ENCODE data around the gene ME2.
"Not testable (repeated sequence)": the region's sequence is repeated elsewhere in the genome, so short reads cannot be mapped to it uniquely, and the experiment has no call there.

The ME2 gene

GRCh38 chr18:50877545-50878265 is 1.2 kb upstream of the ME2 start:
- peak overlapping the region; percentile 74 to 93 for H3K4me3 ChIP-seq (ENCODE audit: low read depth in 1 of 2, low read length in 2 of 2)
- H3K27me3 ChIP-seq (ENCODE audit: control insufficient read depth in 1 of 2, insufficient read depth in 2 of 2, low read length in 2 of 2), result no peaks in the 10 kb centered on the region
- no peaks in the 10 kb centered on the region for H3K36me3 ChIP-seq (ENCODE audit: control insufficient read depth in 1 of 2, insufficient read depth in 2 of 2, low read length in 2 of 2)
- H3K27ac ChIP-seq (ENCODE audit: low read depth, low read length), result peak overlapping the region; percentile 95
- H3K4me1 ChIP-seq (ENCODE audit: control insufficient read depth in 1 of 2, insufficient read depth in 2 of 2, low read length in 2 of 2), result peaks cover 20 to 25% of the 10 kb centered on the region in 2 donors
- H3K9ac ChIP-seq (ENCODE audit: low read depth in 1 of 2, low read length in 2 of 2), result peak overlapping the region; percentile 66 to 87
- no peaks in the 10 kb centered on the region for H3K9me3 ChIP-seq (ENCODE audit: control insufficient read depth in 1 of 2, low read length in 2 of 2)

DNA sequence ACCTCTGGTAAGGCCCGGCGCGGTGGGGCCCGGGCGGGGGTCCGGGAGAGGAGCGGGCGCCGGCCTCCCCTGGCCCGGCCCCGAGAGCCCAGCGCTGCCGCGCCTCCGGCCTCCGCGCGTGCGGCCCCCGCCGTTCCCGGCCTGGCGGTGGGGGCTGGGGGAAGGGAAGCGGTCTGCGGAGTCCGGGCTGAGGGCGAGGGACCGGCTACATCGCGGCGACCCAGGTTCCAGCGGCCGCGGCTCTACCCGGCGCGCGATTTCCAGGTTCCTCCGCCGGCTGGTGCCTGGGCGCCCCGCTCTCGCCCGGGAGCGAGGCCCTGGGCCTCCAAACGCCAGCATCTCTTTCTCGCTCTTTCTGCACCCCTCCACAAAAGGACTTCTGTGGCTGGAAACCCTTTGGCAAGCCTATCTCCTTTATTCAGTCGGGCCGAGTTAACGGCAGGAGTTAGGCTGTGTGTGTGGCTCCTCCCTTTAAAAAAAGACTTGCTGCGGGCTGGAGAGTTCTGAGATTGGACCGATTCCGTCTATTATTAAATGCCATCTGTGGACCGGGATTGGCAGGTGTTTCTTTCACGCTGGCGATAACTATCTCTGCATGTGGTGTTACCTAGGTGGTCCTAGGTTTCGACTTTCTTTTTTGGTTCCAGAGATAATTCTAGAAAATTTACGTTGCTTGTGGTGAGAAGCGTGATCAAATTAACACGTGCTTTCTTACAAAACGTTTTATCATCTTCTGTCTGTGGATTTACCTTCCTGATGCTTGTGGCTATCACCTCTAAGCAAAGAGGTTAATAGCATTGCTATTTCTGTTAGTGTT is 592 bp downstream of the ME2 start:
- peak overlapping the region; percentile 73 to 82 for H3K9ac ChIP-seq (ENCODE audit: low read depth in 1 of 2, low read length in 2 of 2)
- H3K27me3 ChIP-seq (ENCODE audit: control insufficient read depth in 1 of 2, insufficient read depth in 2 of 2, low read length in 2 of 2), result no peaks in the 10 kb centered on the region
- H3K4me1 ChIP-seq (ENCODE audit: control insufficient read depth in 1 of 2, insufficient read depth in 2 of 2, low read length in 2 of 2), result peaks cover 20 to 25% of the 10 kb centered on the region in 2 donors
- H3K4me3 ChIP-seq (ENCODE audit: low read depth in 1 of 2, low read length in 2 of 2), result peak overlapping the region; percentile 74 to 76
- peak overlapping the region; percentile 95 for H3K27ac ChIP-seq (ENCODE audit: low read depth, low read length)
- H3K36me3 ChIP-seq (ENCODE audit: control insufficient read depth in 1 of 2, insufficient read depth in 2 of 2, low read length in 2 of 2), result no peaks in the 10 kb centered on the region
- H3K9me3 ChIP-seq (ENCODE audit: control insufficient read depth in 1 of 2, low read length in 2 of 2), result no peaks in the 10 kb centered on the region

GRCh38 chr18:50880119-50880465 is 1.2 kb downstream of the ME2 start:
- Histone ChIP-seq H3K27me3 (ENCODE audit: control insufficient read depth in 1 of 2, insufficient read depth in 2 of 2, low read length in 2 of 2) (no peaks in the 10 kb centered on the region), H3K9ac (ENCODE audit: low read depth in 1 of 2, low read length in 2 of 2) (peak overlapping the region; percentile 73 to 82), H3K36me3 (ENCODE audit: control insufficient read depth in 1 of 2, insufficient read depth in 2 of 2, low read length in 2 of 2) (no peaks in the 10 kb centered on the region), H3K9me3 (ENCODE audit: control insufficient read depth in 1 of 2, low read length in 2 of 2) (no peaks in the 10 kb centered on the region), H3K4me3 (ENCODE audit: low read depth in 1 of 2, low read length in 2 of 2) (peak overlapping the region; percentile 74 to 76), H3K4me1 (ENCODE audit: control insufficient read depth in 1 of 2, insufficient read depth in 2 of 2, low read length in 2 of 2) (peaks cover 20 to 25% of the 10 kb centered on the region in 2 donors), H3K27ac (ENCODE audit: low read depth, low read length) (no peak overlapping the region)

DNA sequence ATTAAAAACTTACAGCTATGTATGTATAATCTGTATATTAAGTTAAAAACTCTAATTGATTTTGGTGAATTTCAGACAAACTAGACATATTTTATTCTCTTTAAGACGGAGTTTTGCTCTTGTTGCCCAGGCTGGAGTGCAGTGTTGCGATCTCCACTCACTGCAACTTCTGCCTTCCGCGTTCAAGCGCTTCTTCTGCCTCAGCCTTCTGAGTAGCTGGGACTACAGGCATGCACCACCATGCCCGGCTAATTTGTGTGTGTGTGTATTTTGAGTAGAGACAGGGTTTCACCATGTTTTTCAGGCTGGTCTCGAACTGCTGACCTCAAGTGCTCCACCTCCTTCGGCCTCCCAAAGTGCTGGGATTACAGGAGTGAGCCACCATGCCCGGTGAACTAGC is 2.0 kb downstream of the ME2 start:
- not testable (repeated sequence) for H3K9ac ChIP-seq (ENCODE audit: low read depth in 1 of 2, low read length in 2 of 2); H3K36me3 ChIP-seq (ENCODE audit: control insufficient read depth in 1 of 2, insufficient read depth in 2 of 2, low read length in 2 of 2); H3K27me3 ChIP-seq (ENCODE audit: control insufficient read depth in 1 of 2, insufficient read depth in 2 of 2, low read length in 2 of 2); H3K27ac ChIP-seq (ENCODE audit: low read depth, low read length); H3K9me3 ChIP-seq (ENCODE audit: control insufficient read depth in 1 of 2, low read length in 2 of 2); H3K4me3 ChIP-seq (ENCODE audit: low read depth in 1 of 2, low read length in 2 of 2)
- peaks cover 20 to 25% of the 10 kb centered on the region in 2 donors for H3K4me1 ChIP-seq (ENCODE audit: control insufficient read depth in 1 of 2, insufficient read depth in 2 of 2, low read length in 2 of 2)

GRCh38 chr18:50886929-50887328 is 8.0 kb downstream of the ME2 start:
- Histone ChIP-seq H3K9me3 (ENCODE audit: control insufficient read depth in 1 of 2, low read length in 2 of 2) (peaks cover 5 to 10% of the 10 kb centered on the region in 2 donors), H3K4me1 (ENCODE audit: control insufficient read depth in 1 of 2, insufficient read depth in 2 of 2, low read length in 2 of 2) (no peaks in the 10 kb centered on the region), H3K27ac (ENCODE audit: low read depth, low read length) (no peak overlapping the region), H3K4me3 (ENCODE audit: low read depth in 1 of 2, low read length in 2 of 2) (no peak overlapping the region), H3K9ac (ENCODE audit: low read depth in 1 of 2, low read length in 2 of 2) (no peak overlapping the region), H3K36me3 (ENCODE audit: control insufficient read depth in 1 of 2, insufficient read depth in 2 of 2, low read length in 2 of 2) (peaks cover 8 to 11% of the 10 kb centered on the region in 2 donors), H3K27me3 (ENCODE audit: control insufficient read depth in 1 of 2, insufficient read depth in 2 of 2, low read length in 2 of 2) (no peaks in the 10 kb centered on the region)

- H3K9me3 ChIP-seq (ENCODE audit: control insufficient read depth in 1 of 2, low read length in 2 of 2), result no peaks in the 10 kb centered on the region
- peaks cover 10 to 14% of the 10 kb centered on the region in 2 donors for H3K36me3 ChIP-seq (ENCODE audit: control insufficient read depth in 1 of 2, insufficient read depth in 2 of 2, low read length in 2 of 2)
- no peak overlapping the region for H3K9ac ChIP-seq (ENCODE audit: low read depth in 1 of 2, low read length in 2 of 2)
- H3K27me3 ChIP-seq (ENCODE audit: control insufficient read depth in 1 of 2, insufficient read depth in 2 of 2, low read length in 2 of 2), result no peaks in the 10 kb centered on the region
- H3K4me1 ChIP-seq (ENCODE audit: control insufficient read depth in 1 of 2, insufficient read depth in 2 of 2, low read length in 2 of 2), result peaks cover 0 to 17% of the 10 kb centered on the region in 2 donors
- no peak overlapping the region for H3K27ac ChIP-seq (ENCODE audit: low read depth, low read length)
- H3K4me3 ChIP-seq (ENCODE audit: low read depth in 1 of 2, low read length in 2 of 2), result no peak overlapping the region
Observed at GRCh38 chr18:50895350-50896045, 16.6 kb downstream of the ME2 start.

GRCh38 chr18:50896093-50896492 is 17.2 kb downstream of the ME2 start:
- no peaks in the 10 kb centered on the region for H3K9me3 ChIP-seq (ENCODE audit: control insufficient read depth in 1 of 2, low read length in 2 of 2)
- H3K27me3 ChIP-seq (ENCODE audit: control insufficient read depth in 1 of 2, insufficient read depth in 2 of 2, low read length in 2 of 2), result no peaks in the 10 kb centered on the region
- H3K27ac ChIP-seq (ENCODE audit: low read depth, low read length), result no peak overlapping the region
- H3K9ac ChIP-seq (ENCODE audit: low read depth in 1 of 2, low read length in 2 of 2), result no peak overlapping the region
- peaks cover 10 to 14% of the 10 kb centered on the region in 2 donors for H3K36me3 ChIP-seq (ENCODE audit: control insufficient read depth in 1 of 2, insufficient read depth in 2 of 2, low read length in 2 of 2)
- H3K4me3 ChIP-seq (ENCODE audit: low read depth in 1 of 2, low read length in 2 of 2), result no peak overlapping the region
- H3K4me1 ChIP-seq (ENCODE audit: control insufficient read depth in 1 of 2, insufficient read depth in 2 of 2, low read length in 2 of 2), result peaks cover 0 to 17% of the 10 kb centered on the region in 2 donors

- Histone ChIP-seq H3K27me3 (ENCODE audit: control insufficient read depth in 1 of 2, insufficient read depth in 2 of 2, low read length in 2 of 2) (no peaks in the 10 kb centered on the region), H3K27ac (ENCODE audit: low read depth, low read length) (no peak overlapping the region), H3K36me3 (ENCODE audit: control insufficient read depth in 1 of 2, insufficient read depth in 2 of 2, low read length in 2 of 2) (peaks cover 8 to 14% of the 10 kb centered on the region in 2 donors), H3K4me1 (ENCODE audit: control insufficient read depth in 1 of 2, insufficient read depth in 2 of 2, low read length in 2 of 2) (peaks cover 0 to 17% of the 10 kb centered on the region in 2 donors), H3K9ac (ENCODE audit: low read depth in 1 of 2, low read length in 2 of 2) (no peak overlapping the region), H3K9me3 (ENCODE audit: control insufficient read depth in 1 of 2, low read length in 2 of 2) (no peaks in the 10 kb centered on the region), H3K4me3 (ENCODE audit: low read depth in 1 of 2, low read length in 2 of 2) (no peak overlapping the region)
Observed at GRCh38 chr18:50898919-50899318, 20.0 kb downstream of the ME2 start.

DNA sequence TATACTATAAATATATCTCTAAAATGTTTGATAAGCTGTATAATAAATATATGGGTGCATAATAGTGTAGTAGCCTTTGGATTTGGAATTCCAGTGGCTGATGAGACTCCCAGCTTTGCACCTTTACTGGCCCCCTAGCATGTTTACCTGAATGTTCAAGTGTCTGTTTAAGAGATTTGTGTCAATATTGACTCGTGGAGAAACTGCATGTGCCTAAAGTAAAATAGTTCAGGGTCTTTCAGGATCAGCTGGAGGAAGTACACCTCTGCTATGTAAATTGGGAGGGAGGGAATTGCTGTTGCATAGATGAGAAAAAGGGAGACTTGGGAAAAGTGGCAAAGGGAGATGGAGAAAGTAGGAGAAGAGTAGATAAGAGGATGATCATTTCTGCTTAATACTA is 23.9 kb downstream of the ME2 start:
- Histone ChIP-seq H3K27ac (ENCODE audit: low read depth, low read length) (no peak overlapping the region), H3K36me3 (ENCODE audit: control insufficient read depth in 1 of 2, insufficient read depth in 2 of 2, low read length in 2 of 2) (peaks cover 17 to 27% of the 10 kb centered on the region in 2 donors), H3K4me3 (ENCODE audit: low read depth in 1 of 2, low read length in 2 of 2) (no peak overlapping the region), H3K27me3 (ENCODE audit: control insufficient read depth in 1 of 2, insufficient read depth in 2 of 2, low read length in 2 of 2) (no peaks in the 10 kb centered on the region), H3K9me3 (ENCODE audit: control insufficient read depth in 1 of 2, low read length in 2 of 2) (peaks cover 6 to 7% of the 10 kb centered on the region in 2 donors), H3K4me1 (ENCODE audit: control insufficient read depth in 1 of 2, insufficient read depth in 2 of 2, low read length in 2 of 2) (no peaks in the 10 kb centered on the region), H3K9ac (ENCODE audit: low read depth in 1 of 2, low read length in 2 of 2) (no peak overlapping the region)

DNA sequence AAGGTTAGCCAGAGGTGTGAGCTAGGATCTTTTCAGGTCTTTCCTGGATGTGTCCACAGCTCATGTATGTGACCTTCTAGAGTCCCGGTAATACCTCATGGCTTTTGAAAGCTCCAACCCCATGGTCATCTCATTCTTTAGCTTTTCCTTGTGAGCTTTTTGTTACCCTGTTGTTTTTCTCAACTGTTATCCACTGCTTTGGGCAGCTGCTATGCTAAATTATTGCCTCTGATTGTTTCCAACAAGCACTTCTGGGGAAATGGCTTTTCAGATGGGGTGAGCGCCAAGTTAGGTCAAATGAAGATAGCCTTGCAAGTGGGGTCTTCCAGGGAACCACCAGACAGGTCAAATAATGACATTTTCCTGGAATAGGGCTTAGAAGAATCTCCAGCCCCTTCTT is 27.9 kb downstream of the ME2 start:
- H3K4me1 ChIP-seq (ENCODE audit: control insufficient read depth in 1 of 2, insufficient read depth in 2 of 2, low read length in 2 of 2), result no peaks in the 10 kb centered on the region
- H3K27me3 ChIP-seq (ENCODE audit: control insufficient read depth in 1 of 2, insufficient read depth in 2 of 2, low read length in 2 of 2), result no peaks in the 10 kb centered on the region
- H3K27ac ChIP-seq (ENCODE audit: low read depth, low read length), result no peak overlapping the region
- H3K9ac ChIP-seq (ENCODE audit: low read depth in 1 of 2, low read length in 2 of 2), result no peak overlapping the region
- no peak overlapping the region for H3K4me3 ChIP-seq (ENCODE audit: low read depth in 1 of 2, low read length in 2 of 2)
- H3K36me3 ChIP-seq (ENCODE audit: control insufficient read depth in 1 of 2, insufficient read depth in 2 of 2, low read length in 2 of 2), result peaks cover 20 to 36% of the 10 kb centered on the region in 2 donors
- peaks cover 6 to 7% of the 10 kb centered on the region in 2 donors for H3K9me3 ChIP-seq (ENCODE audit: control insufficient read depth in 1 of 2, low read length in 2 of 2)

Data from duodenal mucosa (tissue), 2 donors.